Cardiac muscle cell (in vitro differentiated cells and primary cell): ENCODE measurements around the gene MOV10L1. TPM values are rescaled to one million over a fixed set of nuclear protein-coding genes. Genes with fewer than 3 reads are reported as not detected.

ENCODE experiments used
- DNase-seq, 2 donors: peaks; one replicate each; pipeline versions ENCODE4 v3.0.0 to v3.0.0-alpha.2; 2010 to 2017; ENCODE audit warnings: low read depth in 1 of 2, low spot score in 1 of 2
- H3K27ac ChIP-seq: fragments of 200-600 bp; sonication (generic); 2 replicates; pipeline ENCODE4 v1.5.1; 2016
- H3K27me3 ChIP-seq: fragments of 200-600 bp; sonication (generic); 2 replicates; pipeline ENCODE4 v1.6.0; 2016; ENCODE audit warnings: control low read depth
- H3K36me3 ChIP-seq: fragments of 200-600 bp; sonication (generic); 2 replicates; pipeline ENCODE4 v1.5.1; 2016; ENCODE audit warnings: control low read depth
- H3K4me1 ChIP-seq: fragments of 200-600 bp; sonication (generic); 2 replicates; pipeline ENCODE4 v1.8.1; 2017; ENCODE audit warnings: low read depth, mild to moderate bottlenecking, mixed run types
- H3K4me3 ChIP-seq: fragments of 200-600 bp; sonication (generic); 2 replicates; pipeline ENCODE4 v1.5.1; 2016; ENCODE audit warnings: mild to moderate bottlenecking
- H3K9me3 ChIP-seq: fragments of 200-600 bp; sonication (generic); 2 replicates; pipeline ENCODE4 v1.5.1; 2017; ENCODE audit warnings: low read depth, mild to moderate bottlenecking, control low read depth
- polyA plus RNA-seq: library from polyadenylated mRNA; unstranded; fragments of >200 nt; fragmentation: Nextera tagmentation; extraction: Ambion mirVana; gene quantifications from 2 replicates; pipeline ENCODE4 v1.2.1, GENCODE V29; 2016
- total RNA-seq: library from RNA; depleted of rRNA; stranded (reverse); fragments of >200 nt; gene quantifications from 2 replicates; pipeline ENCODE4 v1.2.3, GENCODE V29; 2016
- TF ChIP-seq, protein P1 (sequence below): IDR thresholded peaks from 2 replicates; pipeline ENCODE4 v1.5.1; 2012; ENCODE audit warnings: low read depth, mild to moderate bottlenecking, low read length

MOV10L1 gene
- total and polyA plus RNA-seq, 2 experiments from 2014 or later, result 1.1 TPM; not detected in 1

GRCh38 chr22:50205781-50206569 lies 116.2 kb downstream of the MOV10L1 start:
- no peak for DNase-seq
- no peak overlapping the region for H3K4me3 ChIP-seq
- H3K27ac ChIP-seq, result peak overlapping the region; percentile 3
- TF ChIP-seq, protein P1, sequence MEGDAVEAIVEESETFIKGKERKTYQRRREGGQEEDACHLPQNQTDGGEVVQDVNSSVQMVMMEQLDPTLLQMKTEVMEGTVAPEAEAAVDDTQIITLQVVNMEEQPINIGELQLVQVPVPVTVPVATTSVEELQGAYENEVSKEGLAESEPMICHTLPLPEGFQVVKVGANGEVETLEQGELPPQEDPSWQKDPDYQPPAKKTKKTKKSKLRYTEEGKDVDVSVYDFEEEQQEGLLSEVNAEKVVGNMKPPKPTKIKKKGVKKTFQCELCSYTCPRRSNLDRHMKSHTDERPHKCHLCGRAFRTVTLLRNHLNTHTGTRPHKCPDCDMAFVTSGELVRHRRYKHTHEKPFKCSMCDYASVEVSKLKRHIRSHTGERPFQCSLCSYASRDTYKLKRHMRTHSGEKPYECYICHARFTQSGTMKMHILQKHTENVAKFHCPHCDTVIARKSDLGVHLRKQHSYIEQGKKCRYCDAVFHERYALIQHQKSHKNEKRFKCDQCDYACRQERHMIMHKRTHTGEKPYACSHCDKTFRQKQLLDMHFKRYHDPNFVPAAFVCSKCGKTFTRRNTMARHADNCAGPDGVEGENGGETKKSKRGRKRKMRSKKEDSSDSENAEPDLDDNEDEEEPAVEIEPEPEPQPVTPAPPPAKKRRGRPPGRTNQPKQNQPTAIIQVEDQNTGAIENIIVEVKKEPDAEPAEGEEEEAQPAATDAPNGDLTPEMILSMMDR, result no peak
- peaks cover 27% of the 10 kb centered on the region for H3K36me3 ChIP-seq
- no peaks in the 10 kb centered on the region for H3K9me3 ChIP-seq
- H3K27me3 ChIP-seq, result no peaks in the 10 kb centered on the region
- peaks cover 10% of the 10 kb centered on the region for H3K4me1 ChIP-seq

DNA sequence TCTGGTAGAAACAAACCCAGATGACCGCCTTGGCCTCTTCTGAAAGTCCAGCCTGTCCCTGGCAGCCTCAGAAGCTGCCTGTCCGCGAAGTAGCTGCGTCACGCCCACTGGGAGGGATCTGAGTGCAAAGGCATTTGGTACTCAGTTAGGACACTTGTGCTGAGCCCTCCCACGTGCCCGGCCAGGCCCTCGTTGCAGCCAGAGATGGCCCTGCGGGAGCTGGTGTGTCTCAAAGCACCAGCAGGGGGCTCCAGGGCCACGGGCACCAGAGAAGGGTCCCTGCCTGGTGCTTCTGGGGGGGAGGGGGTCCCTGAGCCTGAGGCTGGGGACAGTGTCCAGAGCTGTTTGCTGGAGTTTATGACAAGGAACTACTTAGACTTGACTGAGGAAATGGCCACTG lies 116.8 kb downstream of the MOV10L1 start:
- Histone ChIP-seq H3K4me1 (peaks cover 10% of the 10 kb centered on the region), H3K36me3 (peaks cover 29% of the 10 kb centered on the region), H3K27me3 (no peaks in the 10 kb centered on the region), H3K27ac (peak overlapping the region; percentile 3), H3K9me3 (no peaks in the 10 kb centered on the region), H3K4me3 (no peak overlapping the region)
- TF ChIP-seq, protein P1, result peak; percentile 54
- DNase-seq, result peak in 1 of 2 donors; percentile 85

- H3K36me3 ChIP-seq, result peaks cover 29% of the 10 kb centered on the region
- H3K4me3 ChIP-seq, result no peak overlapping the region
- H3K9me3 ChIP-seq, result no peaks in the 10 kb centered on the region
- no peaks in the 10 kb centered on the region for H3K27me3 ChIP-seq
- TF ChIP-seq, protein P1, result no peak
- no peak overlapping the region for H3K27ac ChIP-seq
- peaks cover 2% of the 10 kb centered on the region for H3K4me1 ChIP-seq
- DNase-seq, result no peak
These were observed 117.8 kb downstream of the MOV10L1 start for GRCh38 chr22:50207383-50208140.

- no peaks in the 10 kb centered on the region for H3K9me3 ChIP-seq
- DNase-seq, result no peak
- H3K4me1 ChIP-seq, result no peaks in the 10 kb centered on the region
- no peak overlapping the region for H3K4me3 ChIP-seq
- TF ChIP-seq, protein P1, result no peak
- no peaks in the 10 kb centered on the region for H3K27me3 ChIP-seq
- peaks cover 32% of the 10 kb centered on the region for H3K36me3 ChIP-seq
- H3K27ac ChIP-seq, result no peak overlapping the region
These were observed 118.7 kb downstream of the MOV10L1 start for GRCh38 chr22:50208430-50208938.

DNA sequence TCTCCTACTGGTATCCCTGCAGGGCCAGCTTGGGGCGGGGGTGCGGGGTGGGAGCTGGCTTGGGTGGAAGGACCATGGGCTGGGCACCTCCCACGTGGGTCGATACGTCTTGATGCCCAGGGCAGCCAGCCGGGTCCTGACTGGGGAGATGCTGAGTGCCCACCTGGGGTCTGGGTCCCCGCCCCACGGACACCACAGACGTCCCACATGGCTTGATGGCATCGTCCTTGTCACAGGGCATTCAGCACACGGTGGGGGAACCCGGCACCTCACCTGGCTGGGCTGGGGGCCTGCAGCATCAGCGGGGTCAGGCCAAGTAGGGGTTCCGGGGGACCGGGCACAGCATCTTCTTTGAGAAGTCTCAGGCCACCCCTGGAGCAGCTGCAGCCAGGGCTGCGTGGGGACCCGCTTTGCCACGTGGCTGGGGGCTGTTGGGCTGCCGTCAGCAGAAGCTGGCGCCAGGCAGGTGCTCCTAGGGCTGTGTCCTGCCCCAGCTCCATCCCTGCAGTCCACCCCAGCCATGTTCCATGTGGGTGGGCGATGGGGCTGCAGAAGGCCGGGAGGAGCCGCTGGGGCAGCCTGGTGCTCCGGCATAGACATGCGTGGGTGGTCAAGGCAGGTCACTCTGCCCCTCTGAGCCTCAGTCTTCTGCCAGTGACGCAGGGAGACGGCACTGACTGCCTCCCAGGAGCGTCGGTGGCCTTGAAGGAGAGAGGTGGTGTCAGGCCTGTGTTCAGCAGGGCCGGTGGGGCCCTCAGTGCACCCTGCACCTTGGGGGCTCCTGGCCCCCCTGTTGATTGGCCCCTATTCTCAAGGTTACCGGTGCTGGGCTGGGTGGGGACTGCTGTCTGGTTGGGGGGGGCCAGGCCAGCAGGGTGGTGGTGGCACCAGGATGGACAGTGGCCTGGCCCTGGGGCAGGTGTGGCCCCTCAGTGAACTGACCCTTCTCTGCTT lies 119.4 kb downstream of the MOV10L1 start:
- H3K27ac ChIP-seq, result no peak overlapping the region
- TF ChIP-seq, protein P1, result no peak
- no peaks in the 10 kb centered on the region for H3K27me3 ChIP-seq
- H3K4me3 ChIP-seq, result no peak overlapping the region
- H3K36me3 ChIP-seq, result peaks cover 30% of the 10 kb centered on the region
- DNase-seq, result no peak
- no peaks in the 10 kb centered on the region for H3K4me1 ChIP-seq
- H3K9me3 ChIP-seq, result no peaks in the 10 kb centered on the region
